GM12873 (cell line): ENCODE measurements around the gene UBE2D3.

ENCODE experiments used
- TF ChIP-seq, protein P1 (sequence below): IDR thresholded peaks from 2 replicates; pipeline ENCODE4 v1.5.1; 2012; ENCODE audit warnings: low read depth, mild to moderate bottlenecking, moderate library complexity, low read length, control low read depth; ENCODE audit not compliant: insufficient read depth; ENCODE audit errors: missing control alignments

The UBE2D3 gene

DNA sequence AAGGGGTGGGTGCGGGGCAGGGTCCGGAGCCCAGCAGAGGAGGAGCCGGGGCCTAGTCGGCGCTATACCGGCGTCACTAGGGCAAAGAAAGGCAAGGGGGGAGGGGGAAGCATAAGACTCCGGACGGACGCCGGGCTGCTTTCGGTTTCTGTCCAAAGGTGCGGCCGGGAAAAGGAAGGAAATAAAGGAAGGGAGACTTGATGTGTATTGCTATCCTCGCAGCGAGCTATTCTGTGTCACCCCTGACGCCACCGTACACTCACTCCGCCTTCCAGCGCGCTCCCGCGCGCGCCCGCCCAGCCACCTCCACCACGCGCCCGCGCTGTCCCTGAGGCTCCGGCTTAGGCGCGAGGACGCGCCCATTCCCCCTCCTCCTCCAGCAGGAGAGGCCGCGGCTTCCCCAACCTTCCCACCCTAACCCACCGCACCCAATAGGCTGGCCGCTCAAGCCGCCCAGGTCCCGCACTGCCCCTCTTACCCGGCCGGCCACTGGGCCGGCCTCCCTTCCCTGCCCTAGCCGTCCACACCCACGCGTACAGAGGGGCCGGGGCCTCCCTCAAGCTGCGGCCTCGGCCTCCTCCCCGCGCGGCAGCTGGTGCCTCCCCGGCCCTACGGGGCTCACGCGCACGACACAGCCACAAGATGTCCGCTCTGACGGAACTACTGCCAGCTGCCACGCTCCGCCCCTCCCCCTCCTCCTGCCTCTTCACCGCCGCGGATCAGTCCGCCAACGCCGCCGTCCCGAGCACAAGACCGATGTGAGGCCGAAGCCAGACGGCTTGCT lies at the start of gene UBE2D3:
UBE2D3 (minus strand) TSS at position 662 of the 784 bp plus-strand sequence. CDS start 1,043 bp downstream, outside the sequence.
- TF ChIP-seq, protein P1, sequence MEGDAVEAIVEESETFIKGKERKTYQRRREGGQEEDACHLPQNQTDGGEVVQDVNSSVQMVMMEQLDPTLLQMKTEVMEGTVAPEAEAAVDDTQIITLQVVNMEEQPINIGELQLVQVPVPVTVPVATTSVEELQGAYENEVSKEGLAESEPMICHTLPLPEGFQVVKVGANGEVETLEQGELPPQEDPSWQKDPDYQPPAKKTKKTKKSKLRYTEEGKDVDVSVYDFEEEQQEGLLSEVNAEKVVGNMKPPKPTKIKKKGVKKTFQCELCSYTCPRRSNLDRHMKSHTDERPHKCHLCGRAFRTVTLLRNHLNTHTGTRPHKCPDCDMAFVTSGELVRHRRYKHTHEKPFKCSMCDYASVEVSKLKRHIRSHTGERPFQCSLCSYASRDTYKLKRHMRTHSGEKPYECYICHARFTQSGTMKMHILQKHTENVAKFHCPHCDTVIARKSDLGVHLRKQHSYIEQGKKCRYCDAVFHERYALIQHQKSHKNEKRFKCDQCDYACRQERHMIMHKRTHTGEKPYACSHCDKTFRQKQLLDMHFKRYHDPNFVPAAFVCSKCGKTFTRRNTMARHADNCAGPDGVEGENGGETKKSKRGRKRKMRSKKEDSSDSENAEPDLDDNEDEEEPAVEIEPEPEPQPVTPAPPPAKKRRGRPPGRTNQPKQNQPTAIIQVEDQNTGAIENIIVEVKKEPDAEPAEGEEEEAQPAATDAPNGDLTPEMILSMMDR: peak; percentile 14

GRCh38 chr4:102871772-102872171 lies 44.4 kb upstream of the UBE2D3 start:
- TF ChIP-seq, protein P1: no peak

DNA sequence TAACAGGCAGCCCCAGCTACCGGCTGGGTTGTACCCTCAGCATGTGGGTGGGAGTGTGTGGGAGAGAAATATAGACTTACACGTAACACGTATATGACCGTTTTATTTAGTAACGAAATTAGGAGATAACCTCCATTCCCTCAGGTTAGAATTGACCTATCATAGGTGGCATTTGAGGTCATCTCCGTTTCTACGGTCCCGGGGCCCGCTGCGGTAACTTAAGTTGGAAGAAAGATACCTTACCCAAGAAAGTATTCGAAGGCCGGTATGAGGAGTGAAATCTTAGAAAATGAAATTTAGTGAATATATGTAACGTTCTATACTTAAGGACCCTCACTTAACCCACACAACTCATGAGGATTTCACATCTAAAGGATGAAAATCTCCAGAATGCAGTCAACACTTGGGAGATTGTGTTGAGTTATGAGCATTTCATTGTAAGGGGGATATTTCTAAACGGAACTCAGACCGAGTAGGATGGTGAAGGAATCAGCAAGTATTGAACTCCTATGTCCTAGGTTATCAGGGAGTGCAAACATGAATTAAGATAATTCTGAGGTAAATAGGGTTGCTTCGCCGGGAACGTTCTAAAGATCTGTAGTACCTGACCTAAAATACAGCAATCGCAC lies 42.3 kb upstream of the UBE2D3 start:
- TF ChIP-seq, protein P1: no peak

- TF ChIP-seq, protein P1: no peak
These were observed 41.6 kb upstream of the UBE2D3 start, which contains the start of gene CISD2 for GRCh38 chr4:102868781-102869568. CISD2 (plus strand) TSS chr4:102868992; CDS start chr4:102869085, 93 bp downstream.

DNA sequence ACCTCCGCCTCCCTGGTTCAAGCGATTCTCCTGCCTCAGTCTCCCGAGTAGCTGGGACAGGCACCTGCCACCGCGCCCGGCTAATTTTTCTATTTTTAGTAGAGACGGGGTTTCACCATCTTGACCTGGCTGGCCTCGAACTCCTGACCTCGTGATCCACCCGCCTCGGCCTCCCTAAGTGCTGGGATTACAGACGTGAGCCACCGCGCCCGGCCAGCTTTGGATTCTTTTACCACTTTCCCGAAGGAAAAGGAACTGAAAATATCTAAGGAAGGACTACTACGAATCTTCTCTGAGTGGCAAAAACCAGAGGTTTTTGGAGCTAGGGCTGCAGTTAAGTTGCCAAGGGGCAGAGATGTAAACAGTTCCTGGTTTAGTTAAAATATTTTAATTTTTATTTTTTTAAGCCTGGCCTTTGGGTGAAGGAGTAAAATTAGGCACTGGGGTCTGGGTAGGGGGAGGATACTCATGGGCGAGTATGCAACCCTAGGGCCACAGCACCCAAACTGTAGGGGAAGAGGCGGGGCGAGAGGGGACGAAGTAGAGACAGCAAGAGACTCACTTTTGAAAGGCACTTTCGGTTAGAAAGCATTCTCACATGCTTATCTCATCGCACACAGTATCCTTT lies 40.9 kb upstream of the UBE2D3 start:
- TF ChIP-seq, protein P1: no peak

DNA sequence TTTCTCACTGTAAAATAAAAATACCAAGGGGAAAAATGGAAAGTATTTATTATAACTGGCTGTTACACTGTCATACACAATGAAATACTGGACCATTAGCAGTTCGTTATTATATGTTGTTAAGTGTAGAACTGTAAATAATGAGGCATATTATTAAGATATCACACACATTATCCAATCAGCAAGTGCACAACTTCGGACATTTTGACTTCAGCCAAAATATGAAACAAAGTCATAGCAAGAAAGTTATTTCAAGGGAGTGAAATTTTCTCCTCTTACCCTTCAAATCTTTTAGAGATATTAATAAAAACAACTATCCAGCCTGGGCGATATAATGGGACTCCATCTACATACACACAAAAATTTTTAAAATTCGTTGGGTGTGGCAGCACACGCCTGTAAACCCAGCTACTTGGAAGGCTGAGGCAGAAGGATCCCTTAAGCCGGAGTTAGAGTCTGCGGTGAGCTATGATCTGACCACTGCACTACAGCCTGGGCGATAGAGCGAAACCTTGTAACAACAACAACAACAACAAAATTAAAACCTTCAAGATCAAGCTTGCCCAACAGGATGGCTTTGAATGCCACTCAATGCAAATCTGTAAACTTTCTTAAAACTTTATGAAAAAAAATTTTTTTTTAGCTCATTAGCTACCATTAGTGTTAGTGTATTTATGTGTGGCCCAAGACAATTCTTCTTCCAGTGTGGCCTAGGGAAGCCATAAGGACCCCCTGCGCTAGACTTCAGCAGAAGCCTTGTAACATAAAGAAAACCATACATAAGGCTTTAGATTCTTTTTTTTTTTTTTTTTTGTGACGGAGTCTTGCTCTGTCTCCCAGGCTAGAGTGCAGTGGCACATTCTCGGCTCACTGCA lies 40.2 kb upstream of the UBE2D3 start:
- TF ChIP-seq, protein P1: no peak
